ENCODE results near the gene KCNQ1OT1.

KCNQ1OT1 gene

DNA sequence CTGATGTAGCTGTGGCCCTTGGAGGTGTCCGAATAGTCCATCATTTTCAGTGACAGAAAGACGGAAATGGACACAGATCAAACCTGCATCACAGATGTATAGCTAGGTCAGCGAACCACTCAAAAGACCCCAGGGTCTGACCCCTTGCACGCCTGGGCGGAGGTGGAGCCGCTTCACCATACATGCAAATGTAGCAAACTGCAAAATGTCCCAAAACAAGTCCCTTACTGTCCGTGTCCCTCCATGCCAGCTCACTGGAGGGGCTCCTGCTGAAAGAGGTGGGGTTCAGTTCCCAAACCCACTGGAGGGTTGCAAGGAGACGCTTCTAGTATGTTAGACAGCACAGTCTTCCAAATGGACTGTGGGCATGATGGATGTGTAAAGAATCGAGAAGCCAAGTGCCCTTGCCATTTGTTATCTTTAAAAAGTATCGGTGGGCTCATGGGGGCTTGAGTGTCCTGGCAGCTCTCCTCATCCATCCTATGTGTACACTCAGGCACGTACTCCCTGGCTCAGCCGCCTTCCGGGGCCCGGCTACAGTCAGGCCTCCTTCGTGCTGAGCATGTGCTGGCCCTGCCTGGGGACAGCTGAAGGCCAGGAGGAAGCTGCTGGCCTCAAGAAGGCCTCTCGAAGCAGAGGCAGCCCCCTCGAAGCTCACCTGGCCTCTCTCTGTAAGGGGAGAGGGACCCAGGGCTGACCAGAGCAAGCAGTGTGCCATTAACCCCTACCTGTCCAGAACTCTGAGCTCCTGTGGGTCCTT lies 20.2 kb upstream of the KCNQ1OT1 start:
- no peak for DNase-seq (ENCODE audit: low read depth)

DNA sequence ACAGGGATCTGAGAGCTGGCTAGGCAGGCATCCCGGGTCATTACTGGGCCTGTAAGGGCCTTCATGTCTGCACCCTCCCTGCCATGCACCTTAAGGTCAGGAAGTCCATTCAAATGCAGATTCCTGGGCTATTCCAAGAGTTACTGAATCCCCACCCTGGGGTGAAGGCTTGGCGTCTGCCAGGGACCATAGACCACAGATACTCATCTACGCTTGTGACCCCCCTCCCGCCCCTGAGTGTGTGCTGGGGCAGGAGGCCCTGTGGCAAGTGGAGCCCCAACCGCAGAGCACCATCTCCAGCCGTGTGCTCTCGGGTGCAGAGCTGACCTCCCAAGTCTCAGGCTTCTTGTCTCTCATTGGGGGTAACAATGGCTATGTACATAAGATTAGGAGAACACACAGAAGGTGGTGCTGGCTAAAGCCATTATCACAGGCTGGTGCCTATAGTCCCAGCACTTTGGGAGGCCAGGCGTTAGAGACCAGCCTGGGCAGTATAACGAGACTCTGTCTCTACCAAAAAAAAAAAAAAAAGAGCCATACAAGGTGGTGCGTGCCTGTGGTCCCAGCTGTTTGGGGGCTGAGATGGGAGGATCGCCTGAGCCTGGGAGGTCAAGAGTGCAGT lies 19.1 kb upstream of the KCNQ1OT1 start:
- DNase-seq (ENCODE audit: low read depth): no peak

DNA sequence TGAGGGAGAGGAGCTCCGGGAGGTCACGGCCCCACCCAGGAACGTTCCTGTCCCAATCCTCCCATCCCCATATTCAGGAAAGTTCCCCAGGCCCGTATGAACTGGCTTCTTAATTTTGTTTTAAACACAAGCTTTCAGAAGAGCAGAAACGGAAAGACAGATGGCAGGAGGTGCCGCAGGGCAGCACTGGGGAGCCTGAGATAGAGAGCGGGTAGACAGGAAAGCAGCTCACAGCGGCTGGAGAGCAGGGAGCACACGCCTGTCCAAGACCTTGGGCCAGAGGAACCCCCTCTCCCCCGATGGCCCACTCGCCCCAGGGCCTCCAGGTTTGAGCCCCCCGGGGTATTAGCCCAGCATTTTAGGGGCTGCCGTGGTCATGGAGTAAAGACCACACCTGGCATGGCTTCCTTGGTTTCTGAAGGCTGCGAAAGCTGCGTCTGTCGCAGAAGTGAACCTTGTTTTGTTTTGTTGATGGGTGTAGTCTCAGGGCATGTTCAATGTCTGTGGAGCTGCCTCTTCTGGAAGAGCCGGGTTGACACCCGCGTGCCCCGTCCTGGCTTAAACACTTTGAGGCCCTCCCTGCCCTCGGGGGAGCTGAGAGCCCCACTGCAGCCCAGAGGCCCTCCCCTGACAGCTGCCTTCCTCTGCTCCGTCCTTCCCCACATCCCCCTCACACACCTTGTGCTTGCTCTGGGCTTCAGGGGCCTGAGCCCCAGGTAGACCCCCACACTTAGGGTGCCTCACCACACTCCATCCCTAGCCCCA lies 17.9 kb upstream of the KCNQ1OT1 start:
- no peak for DNase-seq (ENCODE audit: low read depth)

DNA sequence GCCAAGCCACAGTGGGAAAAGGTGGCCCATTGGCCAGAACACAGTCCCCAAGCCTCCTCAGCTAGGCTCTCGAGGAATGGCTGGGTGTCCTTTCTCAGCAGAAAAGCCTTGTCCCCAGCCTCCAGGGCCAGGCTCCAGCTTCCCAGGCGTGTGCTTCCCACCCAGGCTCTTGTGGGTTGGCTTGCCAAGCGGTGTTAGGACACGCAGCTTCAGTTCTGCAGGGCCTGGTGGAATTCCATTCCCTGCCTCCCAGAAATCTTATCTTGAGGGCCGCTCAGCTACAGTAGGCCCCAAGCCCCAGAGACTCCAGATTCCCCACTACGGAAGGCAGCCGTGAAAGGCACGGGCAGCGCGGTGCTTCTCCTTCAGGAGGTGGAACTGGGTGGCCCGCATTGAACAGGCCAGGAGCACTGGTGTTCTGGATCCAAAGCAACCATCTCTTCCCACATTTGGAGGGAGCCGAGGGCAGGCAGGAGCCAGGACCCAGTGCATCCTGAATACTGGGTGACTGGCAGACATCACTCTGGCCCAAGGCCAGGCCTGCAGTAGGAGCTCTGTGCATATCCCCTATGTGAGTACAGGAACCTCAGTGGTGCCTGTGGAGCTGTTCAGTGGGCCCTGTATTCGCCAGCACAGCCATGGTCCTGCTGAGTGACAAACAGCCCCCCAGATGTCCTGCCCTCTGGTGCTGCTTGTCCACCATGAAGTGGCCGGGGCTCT lies 16.7 kb upstream of the KCNQ1OT1 start:
- no peak for DNase-seq (ENCODE audit: low read depth)

DNA sequence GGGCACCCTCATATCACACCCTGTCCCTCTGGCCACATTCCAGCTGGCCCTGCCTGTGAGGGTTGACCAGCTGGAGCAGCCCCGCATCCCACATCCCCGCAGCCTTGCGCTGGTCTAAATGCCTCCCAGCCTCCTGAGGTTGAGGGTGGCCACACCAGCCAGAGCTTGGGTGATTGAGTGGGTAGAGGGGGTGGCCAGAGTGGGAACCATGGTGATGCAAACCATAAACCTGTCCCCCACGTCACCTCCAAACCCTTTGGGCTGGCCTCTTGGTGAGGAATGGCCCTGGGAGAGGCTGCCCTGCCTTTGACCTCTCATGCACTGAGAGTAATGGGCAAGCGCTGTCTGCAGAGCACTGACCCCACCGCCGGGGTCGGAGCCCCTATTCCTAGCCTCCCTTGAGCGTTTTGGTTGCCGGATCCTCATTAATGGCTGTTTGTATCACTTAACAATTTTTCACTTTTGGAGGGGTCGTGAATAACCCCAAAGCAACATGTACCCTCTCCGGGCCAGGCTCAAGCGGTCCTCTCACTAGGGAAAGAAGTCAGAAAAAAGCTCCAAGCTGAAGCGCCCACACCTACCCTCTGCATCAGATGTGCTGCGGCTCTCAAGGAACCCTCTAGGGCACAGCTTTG lies 16.0 kb upstream of the KCNQ1OT1 start:
- DNase-seq (ENCODE audit: low read depth): no peak

DNA sequence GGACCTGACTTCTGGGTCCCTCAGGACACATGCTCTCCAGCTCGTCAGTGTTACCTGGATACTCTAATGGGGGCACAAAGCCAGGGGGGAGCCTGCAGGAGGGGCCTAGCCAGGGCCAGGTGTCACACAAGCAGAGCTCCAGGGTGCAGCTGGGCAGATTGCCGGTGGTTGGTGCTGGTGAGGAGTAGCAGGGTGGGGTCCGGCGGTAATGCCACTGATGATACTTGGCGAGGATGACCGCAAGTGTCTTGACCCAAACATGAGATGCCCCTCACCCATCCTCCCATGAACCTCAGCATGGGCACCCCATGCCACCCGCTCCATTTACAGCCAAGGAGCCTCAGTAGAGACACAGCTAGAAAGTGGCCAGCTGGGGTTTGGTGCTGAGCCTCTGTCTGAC lies 15.1 kb upstream of the KCNQ1OT1 start:
- DNase-seq (ENCODE audit: low read depth): no peak

DNA sequence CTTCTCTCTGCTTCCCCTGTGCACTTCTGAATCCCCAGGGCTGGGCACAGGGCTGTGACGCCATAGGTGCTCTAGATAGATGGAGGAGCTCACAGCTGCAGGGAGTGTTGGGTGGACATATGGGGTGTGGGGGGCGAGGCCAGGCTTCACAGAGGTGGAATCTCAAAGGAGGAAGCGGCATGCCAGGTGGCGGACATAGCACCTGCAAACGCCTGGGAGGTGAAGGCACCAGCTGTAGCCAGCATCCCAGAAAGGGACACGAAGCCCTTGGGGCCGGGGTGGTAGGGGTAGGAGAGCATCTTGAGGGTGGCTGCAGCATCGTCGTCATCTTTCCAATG lies 14.6 kb upstream of the KCNQ1OT1 start:
- DNase-seq (ENCODE audit: low read depth): no peak

DNA sequence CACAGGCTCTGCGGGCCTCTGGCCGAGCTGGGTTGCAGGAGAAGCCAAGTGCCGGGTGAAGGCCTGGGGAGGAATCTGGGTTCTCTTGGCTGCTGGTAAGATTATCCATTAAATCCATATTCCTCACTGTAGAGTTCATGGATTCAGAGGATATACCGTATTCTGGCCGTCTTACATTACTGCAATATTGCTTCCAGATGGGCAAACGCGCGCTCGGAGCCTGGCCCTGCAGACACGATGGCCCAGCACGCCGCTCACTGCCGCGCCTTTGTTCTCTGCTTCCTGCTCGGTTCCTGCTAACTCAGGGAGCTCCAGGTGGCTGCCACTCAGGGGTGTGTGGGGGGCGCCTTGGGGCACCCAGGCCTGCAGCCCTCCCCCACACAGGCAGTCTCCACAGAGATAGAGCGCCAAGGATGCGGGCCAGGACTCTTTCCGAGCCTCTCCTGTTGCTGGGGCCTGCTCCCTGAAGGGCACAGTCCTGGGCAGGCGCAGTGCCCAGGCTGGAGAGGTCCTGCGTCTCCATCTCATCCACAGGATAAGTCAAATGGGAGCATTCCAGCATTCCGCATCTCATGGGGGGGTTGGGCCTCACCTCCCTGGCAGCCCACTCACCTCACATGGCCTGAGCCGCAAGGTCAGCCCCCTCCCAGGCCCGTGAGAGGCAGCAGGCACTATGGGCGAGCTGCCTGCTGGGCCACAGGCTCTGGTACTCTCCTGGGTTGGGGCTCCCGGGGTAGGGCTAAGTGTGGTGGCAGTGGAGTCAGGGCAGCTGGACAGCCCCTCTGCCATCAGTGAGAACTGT lies 14.1 kb upstream of the KCNQ1OT1 start:
- no peak for DNase-seq (ENCODE audit: low read depth)

DNA sequence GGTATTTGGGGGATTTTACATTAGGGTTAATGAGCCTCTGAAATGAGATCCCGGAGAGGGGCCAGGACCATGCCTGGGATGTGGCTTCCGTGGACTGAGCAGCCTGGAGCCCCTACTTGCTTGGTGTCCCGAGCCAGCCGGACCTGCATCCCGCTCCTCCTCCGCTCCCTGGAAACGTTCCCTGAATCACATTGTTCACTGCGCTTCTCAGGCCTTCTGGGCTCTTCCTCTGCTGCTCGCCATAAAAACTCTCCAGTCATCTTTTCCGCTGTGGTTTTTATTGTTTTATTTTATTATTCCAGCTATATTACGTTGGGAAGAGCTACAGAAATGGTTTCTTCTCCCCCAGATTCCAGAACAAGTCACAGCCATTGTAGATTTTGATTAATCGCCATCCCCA lies 13.3 kb upstream of the KCNQ1OT1 start:
- DNase-seq (ENCODE audit: low read depth): no peak

DNA sequence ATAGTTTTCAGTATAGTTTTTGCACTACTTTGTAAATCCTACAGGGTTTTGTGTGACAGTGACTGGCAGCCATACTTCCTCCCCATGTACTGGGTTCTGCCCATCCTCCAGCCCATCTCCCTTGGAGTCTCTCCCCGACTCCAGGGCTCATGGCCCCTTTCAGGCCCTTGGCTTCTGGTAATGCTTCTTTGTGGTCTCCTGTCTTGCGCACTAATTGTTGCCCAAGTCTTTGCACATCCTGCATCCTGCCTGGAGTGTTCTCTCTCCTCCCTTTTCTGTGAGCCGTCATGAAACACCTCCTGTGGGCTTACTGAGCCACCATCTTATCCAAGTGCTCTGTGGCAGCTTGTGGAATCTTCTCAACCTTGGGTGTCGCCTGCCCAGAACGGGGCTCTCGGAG lies 11.4 kb upstream of the KCNQ1OT1 start:
- DNase-seq (ENCODE audit: low read depth): no peak

DNA sequence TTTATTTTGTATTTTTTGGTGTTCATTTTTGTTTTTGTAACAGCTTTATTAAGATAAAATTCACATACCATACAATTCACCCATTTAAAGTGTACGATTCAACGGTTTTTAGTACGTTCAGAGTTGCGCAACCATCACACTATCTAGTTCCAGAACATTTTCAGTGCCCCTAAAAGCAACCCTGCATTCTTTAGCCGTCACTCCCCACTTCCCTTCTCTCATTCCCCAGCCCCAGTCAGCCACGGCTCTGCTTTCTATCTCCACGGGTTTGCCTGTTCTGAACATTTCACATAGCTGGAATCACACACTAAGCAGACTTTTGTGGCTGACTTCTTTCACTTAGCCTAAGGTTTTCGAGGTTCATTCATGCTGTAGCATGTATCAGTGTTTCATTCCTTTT lies 9.6 kb upstream of the KCNQ1OT1 start:
- DNase-seq (ENCODE audit: low read depth): no peak

DNA sequence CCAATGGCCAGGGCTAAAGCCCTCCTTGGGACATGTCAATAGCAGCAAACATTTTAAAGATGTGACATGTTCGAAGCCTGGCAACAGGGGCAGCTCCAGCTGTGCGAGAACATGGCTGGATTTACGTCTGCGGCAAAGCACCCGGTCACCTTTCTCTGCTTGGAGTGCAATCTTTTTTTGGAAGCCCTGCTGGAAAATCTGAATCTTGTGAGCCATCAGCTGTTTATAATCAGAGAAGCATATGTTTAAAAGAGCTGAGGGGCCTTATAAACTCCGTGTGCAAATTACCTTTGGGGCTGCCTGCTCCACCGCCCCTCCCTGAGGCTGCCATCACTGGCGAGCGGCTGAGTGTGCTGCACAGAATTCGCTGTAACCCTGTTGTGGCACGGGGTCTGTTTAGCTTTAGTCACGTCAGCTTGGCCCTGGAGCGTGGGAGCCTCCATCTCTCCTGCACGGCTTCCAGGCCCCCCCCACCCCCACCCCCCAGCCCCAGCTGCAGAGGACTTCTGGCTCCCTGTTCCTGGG lies 9.0 kb upstream of the KCNQ1OT1 start:
- DNase-seq (ENCODE audit: low read depth): no peak

DNA sequence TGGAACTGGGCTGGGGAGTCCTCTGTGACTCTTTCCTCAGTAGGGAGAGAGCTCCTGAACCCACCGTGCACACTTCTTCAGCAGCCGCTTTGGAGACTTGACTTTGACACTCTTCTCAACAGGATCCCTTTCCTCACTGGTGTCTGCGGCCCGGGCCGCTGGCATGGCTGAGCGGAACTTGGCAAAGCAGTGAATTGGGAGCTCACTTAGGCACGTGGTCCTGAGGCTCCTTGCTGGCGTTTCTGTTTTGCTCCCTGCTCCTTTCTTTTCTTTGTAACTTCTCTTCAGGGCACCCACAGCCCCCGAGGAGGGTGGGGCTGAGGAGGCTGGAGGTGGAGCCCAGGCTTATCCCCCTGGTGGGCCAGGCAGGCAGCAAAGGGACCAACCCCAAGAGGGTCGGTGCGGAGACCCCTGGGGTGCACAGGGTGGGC lies 8.4 kb upstream of the KCNQ1OT1 start:
- DNase-seq (ENCODE audit: low read depth): no peak

DNA sequence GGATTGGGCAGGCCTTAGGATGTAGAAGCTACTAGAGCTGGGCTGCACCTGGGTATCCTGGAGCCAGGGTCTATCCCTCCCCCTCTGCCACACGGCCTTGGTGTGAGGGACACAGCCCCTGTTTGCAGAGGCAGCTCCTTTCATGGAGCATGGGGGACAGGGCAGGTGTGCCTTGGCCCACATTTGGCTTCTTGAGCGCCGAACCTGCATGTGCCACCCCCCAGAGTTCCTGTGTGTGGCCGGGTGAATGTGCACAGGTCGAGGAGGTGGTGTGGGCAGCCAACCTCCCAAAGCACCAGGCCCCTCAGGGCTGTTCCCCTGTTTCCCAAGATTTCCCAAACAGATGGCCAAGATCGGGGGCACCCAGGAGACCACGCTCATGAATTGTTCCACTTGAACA lies 7.9 kb upstream of the KCNQ1OT1 start:
- DNase-seq (ENCODE audit: low read depth): no peak

DNA sequence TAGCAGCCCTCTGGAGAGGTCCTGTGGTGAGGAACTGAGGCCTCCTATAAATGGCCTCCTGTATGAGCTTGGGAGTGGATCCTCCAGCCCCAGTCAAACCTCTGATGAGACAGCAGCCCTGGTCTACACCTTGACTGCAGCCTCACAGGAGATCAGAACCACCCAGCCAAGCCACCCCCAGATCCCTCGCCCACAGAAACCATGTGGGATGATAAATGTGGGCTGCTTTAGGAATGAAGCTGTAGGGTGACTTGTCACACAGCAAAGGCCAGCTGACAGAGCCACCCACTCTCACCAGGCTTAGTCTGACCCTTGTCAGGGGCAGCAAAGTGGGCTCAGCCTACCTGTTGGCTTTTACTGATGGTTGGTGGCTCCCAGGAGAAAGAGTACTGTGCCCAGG lies 6.5 kb upstream of the KCNQ1OT1 start:
- DNase-seq (ENCODE audit: low read depth): no peak

DNA sequence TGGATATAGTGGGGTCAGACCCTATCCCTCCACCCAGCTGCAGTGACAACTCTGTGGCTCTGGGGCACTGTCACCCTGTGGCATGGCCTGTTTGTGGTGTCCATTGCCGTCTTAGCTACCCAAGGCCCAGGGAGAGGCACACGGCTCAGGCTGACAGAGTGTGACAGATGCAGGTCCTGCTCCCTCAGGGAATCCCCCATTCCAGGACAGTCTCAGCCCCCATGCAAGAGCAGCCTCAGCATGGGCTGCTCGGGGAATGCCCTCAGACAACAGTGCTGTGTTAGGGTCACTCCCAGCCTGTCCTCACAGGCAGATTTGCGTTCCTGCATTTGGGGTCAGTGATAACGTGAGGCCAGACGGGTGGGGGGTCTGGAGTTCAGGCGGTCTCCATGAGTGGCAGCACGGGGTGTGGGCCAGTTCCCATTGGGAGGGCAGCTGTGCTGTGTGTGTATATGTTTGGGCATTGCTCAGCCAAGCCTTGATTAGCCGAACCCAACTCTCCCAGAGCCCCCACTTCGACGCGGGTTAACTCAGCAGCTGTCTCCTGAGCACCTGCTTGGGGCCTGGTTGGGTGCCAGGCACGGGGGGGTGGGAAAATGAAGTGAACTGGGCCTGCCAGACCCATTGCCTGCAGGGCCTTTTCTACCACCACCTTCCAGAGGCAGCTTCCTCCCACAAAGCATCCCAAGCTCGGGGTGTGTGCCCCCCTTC lies 5.3 kb upstream of the KCNQ1OT1 start:
- DNase-seq (ENCODE audit: low read depth): no peak

DNA sequence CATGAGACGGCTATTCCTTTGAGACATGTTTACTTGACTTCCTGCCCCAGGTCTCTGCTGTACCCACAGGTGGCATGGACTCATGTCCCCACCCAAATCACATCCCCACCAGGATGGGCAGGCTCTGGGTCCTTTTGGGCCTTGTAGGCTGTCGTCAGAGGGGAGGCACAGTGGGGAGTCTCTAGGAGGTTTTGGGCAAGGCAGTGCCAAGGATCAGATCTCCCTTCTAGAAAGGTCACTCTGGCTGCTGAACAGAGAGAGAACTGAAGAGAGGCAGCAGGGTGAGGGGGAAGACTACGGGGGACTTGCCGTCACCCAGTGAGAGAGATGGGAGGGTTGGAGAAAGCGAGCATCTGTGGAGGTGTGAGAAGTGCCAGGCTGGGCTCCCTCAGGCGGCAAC lies 4.6 kb upstream of the KCNQ1OT1 start:
- DNase-seq (ENCODE audit: low read depth): no peak

DNA sequence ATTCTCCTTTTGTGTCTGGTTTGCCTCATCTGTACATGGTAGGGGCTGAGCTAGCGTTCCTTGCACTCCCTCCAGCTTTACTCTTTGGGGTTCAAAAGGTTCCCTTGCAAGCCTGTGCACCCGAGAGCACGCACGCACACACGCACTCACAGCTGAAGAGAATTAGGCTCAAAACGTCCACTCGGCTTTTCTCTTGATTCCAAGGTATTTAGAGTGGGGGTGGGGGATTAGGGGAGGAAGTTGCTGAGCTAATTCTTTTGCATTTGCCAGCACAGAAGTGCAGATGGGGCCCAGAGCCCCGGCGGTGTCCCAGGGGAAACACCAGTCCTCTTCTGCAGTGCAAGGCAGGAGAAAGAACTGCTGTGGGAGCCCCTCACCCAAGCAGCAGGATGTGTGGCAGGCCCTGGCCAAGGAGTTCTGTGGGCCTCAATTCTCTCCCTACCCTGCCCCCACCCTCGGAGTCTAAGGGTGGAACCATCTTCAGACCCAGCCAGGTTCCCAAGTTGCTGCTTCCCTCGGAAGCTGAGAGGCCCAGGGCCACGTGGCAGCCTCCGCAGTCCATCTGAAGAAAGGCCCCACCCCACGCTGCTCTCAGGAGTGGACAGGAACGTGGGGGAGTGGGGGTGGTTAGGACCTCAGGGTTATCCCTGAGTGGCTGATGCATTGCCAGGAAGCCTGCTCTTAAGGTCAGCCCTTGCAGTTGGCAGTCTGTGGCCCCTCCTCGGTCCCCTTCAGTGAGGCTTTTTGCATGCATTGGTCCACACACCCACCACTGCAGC lies 3.8 kb upstream of the KCNQ1OT1 start:
- DNase-seq (ENCODE audit: low read depth): no peak

DNA sequence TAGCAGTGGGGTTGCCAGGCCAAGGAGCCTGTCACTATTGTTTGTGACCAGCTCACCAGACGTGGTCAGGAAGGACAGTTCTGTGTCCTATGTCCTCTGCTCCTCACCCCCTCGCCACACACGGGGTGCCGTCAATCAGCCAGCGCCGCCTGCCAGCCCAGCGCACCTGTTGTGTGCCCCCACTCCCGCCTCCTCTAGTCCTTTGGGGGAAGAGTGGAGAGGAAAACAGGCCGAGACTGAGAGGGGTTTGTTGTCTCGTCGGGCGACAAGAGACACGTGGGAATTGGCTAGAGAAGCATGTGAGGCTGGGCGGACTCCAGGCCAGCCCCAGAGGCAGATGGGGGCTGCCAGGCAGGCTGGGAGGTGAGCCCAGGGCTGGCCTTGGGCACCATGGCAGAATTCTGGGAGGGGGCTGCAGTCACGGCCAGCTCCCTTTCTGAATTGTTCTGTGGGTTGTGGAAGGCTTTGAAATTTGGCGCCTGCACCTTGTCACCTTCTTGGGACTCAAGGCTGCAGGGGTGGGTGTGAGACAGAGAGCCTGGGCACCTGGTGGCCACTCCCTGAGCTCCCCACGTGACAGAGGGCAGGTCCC lies 3.1 kb upstream of the KCNQ1OT1 start:
- DNase-seq (ENCODE audit: low read depth): no peak

All from GM04504 (cell line).